ENCODE measurements around the gene MRPL55. TPM values are rescaled to one million over a fixed set of nuclear protein-coding genes. Genes with fewer than 3 reads are reported as not detected.
A peak's percentile ranks its signal among the peaks of the same experiment; 100 is the strongest.

Gene MRPL55
- total RNA-seq, 2 donors from 2014 or later = 57.6 to 66.7 TPM

- DNase-seq = no peak
- Mint-ChIP-seq H3K36me3 (ENCODE audit: low read depth) (peaks cover 13% of the 10 kb centered on the region), H3K9me3 (peaks cover 2% of the 10 kb centered on the region), H3K4me3 (peak overlapping the region; percentile 84), H3K27ac (peak overlapping the region; percentile 94), H3K27me3 (ENCODE audit: insufficient read depth) (peaks cover 4% of the 10 kb centered on the region), H3K4me1 (peaks cover 12% of the 10 kb centered on the region)
- no peak for TF ChIP-seq CTCF (conservative IDR thresholded peaks at IDR 0.05)
- peaks cover 5% of the 10 kb centered on the region for H3K4me1 ChIP-seq (ENCODE audit: control insufficient read depth, insufficient read depth, low read length)
- H3K4me3 ChIP-seq (ENCODE audit: low read length) = peak overlapping the region; percentile 94
- peak overlapping the region; percentile 87 for H3K9ac ChIP-seq (ENCODE audit: extremely low read depth, low read length, poor library complexity, severe bottlenecking)
- peak overlapping the region; percentile 58 for H3K27ac ChIP-seq (ENCODE audit: low read depth, low read length)
- H3K27me3 ChIP-seq (ENCODE audit: control insufficient read depth, insufficient read depth, low read length, poor library complexity, severe bottlenecking) = no peaks in the 10 kb centered on the region
- H3K36me3 ChIP-seq (ENCODE audit: control insufficient read depth, insufficient read depth, low read length) = peaks cover 14% of the 10 kb centered on the region
- peaks cover 3% of the 10 kb centered on the region for H3K9me3 ChIP-seq (ENCODE audit: control insufficient read depth, low read length)
- WGBS, 2 experiments (ENCODE audit: insufficient coverage in 1 of 2, insufficient read length in 1 of 2) = 5 to 10% methylated on average over 4 to 8 of the region's 8 CpGs
These were observed 392 bp downstream of the MRPL55 start for GRCh38 chr1:228108742-228109072.

- 88 to 91% methylated on average over 6 to 11 of the region's 11 CpGs for WGBS, 2 experiments (ENCODE audit: insufficient coverage in 1 of 2, insufficient read length in 1 of 2)
- H3K9me3 ChIP-seq (ENCODE audit: control insufficient read depth, low read length) = no peaks in the 10 kb centered on the region
- peaks cover 13% of the 10 kb centered on the region for H3K36me3 Mint-ChIP-seq (ENCODE audit: low read depth)
- no peak for TF ChIP-seq CTCF (conservative IDR thresholded peaks at IDR 0.05)
- H3K27me3 ChIP-seq (ENCODE audit: control insufficient read depth, insufficient read depth, low read length, poor library complexity, severe bottlenecking) = no peaks in the 10 kb centered on the region
- H3K27me3 Mint-ChIP-seq (ENCODE audit: insufficient read depth) = peaks cover 4% of the 10 kb centered on the region
- H3K4me3 ChIP-seq (ENCODE audit: low read length) = peak overlapping the region; percentile 94
- H3K9ac ChIP-seq (ENCODE audit: extremely low read depth, low read length, poor library complexity, severe bottlenecking) = peak overlapping the region; percentile 87
- peaks cover 12% of the 10 kb centered on the region for H3K4me1 Mint-ChIP-seq
- H3K9me3 Mint-ChIP-seq = peaks cover 2% of the 10 kb centered on the region
- H3K27ac Mint-ChIP-seq = peak overlapping the region; percentile 94
- H3K4me1 ChIP-seq (ENCODE audit: control insufficient read depth, insufficient read depth, low read length) = peaks cover 5% of the 10 kb centered on the region
- DNase-seq = peak; percentile 25
- no peak overlapping the region for H3K27ac ChIP-seq (ENCODE audit: low read depth, low read length)
- peak overlapping the region; percentile 84 for H3K4me3 Mint-ChIP-seq
- peaks cover 14% of the 10 kb centered on the region for H3K36me3 ChIP-seq (ENCODE audit: control insufficient read depth, insufficient read depth, low read length)
These were observed 926 bp downstream of the MRPL55 start for GRCh38 chr1:228108055-228108690.

- Histone ChIP-seq H3K4me3 (ENCODE audit: low read length) (no peak overlapping the region), H3K9ac (ENCODE audit: extremely low read depth, low read length, poor library complexity, severe bottlenecking) (no peak overlapping the region), H3K27ac (ENCODE audit: low read depth, low read length) (no peak overlapping the region), H3K4me1 (ENCODE audit: control insufficient read depth, insufficient read depth, low read length) (peaks cover 5% of the 10 kb centered on the region), H3K36me3 (ENCODE audit: control insufficient read depth, insufficient read depth, low read length) (peaks cover 14% of the 10 kb centered on the region), H3K27me3 (ENCODE audit: control insufficient read depth, insufficient read depth, low read length, poor library complexity, severe bottlenecking) (no peaks in the 10 kb centered on the region), H3K9me3 (ENCODE audit: control insufficient read depth, low read length) (no peaks in the 10 kb centered on the region)
- Mint-ChIP-seq H3K4me3 (peak overlapping the region; percentile 84), H3K27me3 (ENCODE audit: insufficient read depth) (peaks cover 4% of the 10 kb centered on the region), H3K4me1 (peaks cover 12% of the 10 kb centered on the region), H3K27ac (no peak overlapping the region), H3K9me3 (peaks cover 2% of the 10 kb centered on the region), H3K36me3 (ENCODE audit: low read depth) (peaks cover 13% of the 10 kb centered on the region)
- DNase-seq = peak; percentile 35
- TF ChIP-seq CTCF (conservative IDR thresholded peaks at IDR 0.05) = no peak
- WGBS, 2 experiments (ENCODE audit: insufficient coverage in 1 of 2, insufficient read length in 1 of 2) = 92 to 95% methylated on average over 16 to 19 of the region's 19 CpGs
These were observed 1.5 kb downstream of the MRPL55 start for GRCh38 chr1:228107636-228108035.

All from endodermal cell (in vitro differentiated cells).